Measurements from ENCODE around the gene MSTO1. TPM values are rescaled to one million over a fixed set of nuclear protein-coding genes. Genes with fewer than 3 reads are reported as not detected.
"Not testable (repeated sequence)": the region's sequence is repeated elsewhere in the genome, so short reads cannot be mapped to it uniquely, and the experiment has no call there.

MSTO1 gene
- total RNA-seq (ENCODE audit: low replicate concordance) = 14.0 and 30.5 TPM in 2 replicates

- peak; percentile 97 for DNase-seq (ENCODE audit: low read depth)
- TF ChIP-seq CTCF (IDR thresholded peaks at IDR 0.05; ENCODE audit: insufficient read depth, low read length) = no peak
- peak within 1 kb of the TSS; percentile 73 for H3K4me3 ChIP-seq (ENCODE audit: low read depth, low read length)
Measured at GRCh38 chr1:155609515-155610256, at the start of gene MSTO1. TSS of gene MSTO1 (plus strand) at chr1:155610218. CDS start at chr1:155610249, 31 bp downstream.

- not testable (repeated sequence) for DNase-seq (ENCODE audit: low read depth)
- H3K4me3 ChIP-seq (ENCODE audit: low read depth, low read length) = peak overlapping the region; percentile 87
Measured at GRCh38 chr1:155561779-155562580, 48.0 kb upstream of the MSTO1 start.

- H3K4me3 ChIP-seq (ENCODE audit: low read depth, low read length) = peak within 1 kb of the TSS; percentile 87
- TF ChIP-seq CTCF (IDR thresholded peaks at IDR 0.05; ENCODE audit: insufficient read depth, low read length) = no peak
- peak; percentile 89 for DNase-seq (ENCODE audit: low read depth)
Measured at GRCh38 chr1:155562581-155563376, 47.2 kb upstream of the MSTO1 start, which contains the start of gene ASH1L. TSS of gene ASH1L (minus strand) at chr1:155562803. CDS start at chr1:155521519, 41,284 bp downstream.

GRCh38 chr1:155563377-155564022, 46.5 kb upstream of the MSTO1 start:
- H3K4me3 ChIP-seq (ENCODE audit: low read depth, low read length) = peak overlapping the region; percentile 87
- peak; percentile 11 for DNase-seq (ENCODE audit: low read depth)

- TF ChIP-seq CTCF (IDR thresholded peaks at IDR 0.05; ENCODE audit: insufficient read depth, low read length) = no peak
- DNase-seq (ENCODE audit: low read depth) = peak; percentile 85
- no peak overlapping the region for H3K4me3 ChIP-seq (ENCODE audit: low read depth, low read length)
Measured at GRCh38 chr1:155569988-155570592, 39.9 kb upstream of the MSTO1 start.

- TF ChIP-seq CTCF (IDR thresholded peaks at IDR 0.05; ENCODE audit: insufficient read depth, low read length) = no peak
- no peak for DNase-seq (ENCODE audit: low read depth)
Measured at GRCh38 chr1:155570593-155570990, 39.4 kb upstream of the MSTO1 start.

GRCh38 chr1:155574077-155574476, 35.9 kb upstream of the MSTO1 start:
- no peak for TF ChIP-seq CTCF (IDR thresholded peaks at IDR 0.05; ENCODE audit: insufficient read depth, low read length)
- DNase-seq (ENCODE audit: low read depth) = no peak
- H3K4me3 ChIP-seq (ENCODE audit: low read depth, low read length) = no peak overlapping the region

More at GRCh38 chr1:155570593-155570990, 39.4 kb upstream of the MSTO1 start:
- H3K4me3 ChIP-seq (ENCODE audit: low read depth, low read length) = no peak overlapping the region

- not testable (repeated sequence) for DNase-seq (ENCODE audit: low read depth); H3K4me3 ChIP-seq (ENCODE audit: low read depth, low read length)
Measured at GRCh38 chr1:155575608-155576007, 34.4 kb upstream of the MSTO1 start.

GRCh38 chr1:155583846-155584245, 26.2 kb upstream of the MSTO1 start:
- DNase-seq (ENCODE audit: low read depth); H3K4me3 ChIP-seq (ENCODE audit: low read depth, low read length): not testable (repeated sequence)

GRCh38 chr1:155589282-155589681, 20.7 kb upstream of the MSTO1 start:
- DNase-seq (ENCODE audit: low read depth) = peak; percentile 29
- not testable (repeated sequence) for H3K4me3 ChIP-seq (ENCODE audit: low read depth, low read length)

All from fibroblast of the aortic adventitia (primary cell).